Measurements from ENCODE around the gene PTPRA.

GRCh38 chr20:2972126-2972525, 98.8 kb downstream of the PTPRA start:
- TF ChIP-seq JUND (IDR thresholded peaks at IDR 0.05; ENCODE audit: low read length) (no peak), CTCF (IDR thresholded peaks at IDR 0.05; ENCODE audit: control extremely low read depth in 1 of 3, insufficient read depth in 1 of 3, low read depth in 1 of 3, low read length in 3 of 3) (no peak), PHF8 (conservative IDR thresholded peaks at IDR 0.05; ENCODE audit: low read depth, low read length) (no peak), KDM1A (IDR thresholded peaks at IDR 0.05; ENCODE audit: borderline replicate concordance, low read length) (no peak)
